ENCODE data around the gene TNNI3. TPM values are rescaled to one million over a fixed set of nuclear protein-coding genes. Genes with fewer than 3 reads are reported as not detected.

Gene TNNI3
- total and polyA plus RNA-seq, 10 of the 15 experiments (the other 5 are each of a cell fraction or from before 2014, with no cell fraction given) = not detected

- Histone ChIP-seq H3K9me3 (replicated peaks; ENCODE audit: control insufficient read depth, insufficient read depth, low read length) (no peaks in the 10 kb centered on the region), H3K4me3 (no peak overlapping the region), H4K20me1 (ENCODE audit: control insufficient read depth, insufficient read depth) (peaks cover 3% of the 10 kb centered on the region; the same call in 1 of the 2 replicates), H2AFZ (ENCODE audit: control insufficient read depth, low read depth, low read length) (no peak overlapping the region), H3K4me2 (ENCODE audit: control insufficient read depth, insufficient read depth) (no peak overlapping the region), H3K9ac (ENCODE audit: control insufficient read depth, insufficient read depth, low read length) (no peak overlapping the region), H3K36me3 (ENCODE audit: control insufficient read depth in 2 of 2, insufficient read depth in 2 of 2, low read length in 1 of 2) (peaks cover 0 to 6% of the 10 kb centered on the region in 2 experiments; a peak in 3 of 4 replicates), H3K79me2 (ENCODE audit: control insufficient read depth, insufficient read depth, low read length) (peaks cover 38% of the 10 kb centered on the region), H3K27me3 (replicated peaks in 1 of 2; ENCODE audit: control insufficient read depth in 2 of 2, insufficient read depth in 2 of 2, low read length in 1 of 2) (no peaks in the 10 kb centered on the region), H3K4me1 (ENCODE audit: control insufficient read depth, insufficient read depth, low read length) (peaks cover 12% of the 10 kb centered on the region), H3K27ac (ENCODE audit: control insufficient read depth, insufficient read depth) (no peak overlapping the region)
- DNase-seq (ENCODE audit: low read depth, low spot score) = no peak
- ChIA-PET CTCF (no interaction called here), RAD21 (ENCODE audit: unreplicated experiment) (no interaction called here), POLR2A (no interaction called here), SMC1A (ENCODE audit: uncharacterized antibody, unreplicated experiment) (no interaction called here)
- no TSS peak for BruUV-seq (replicated peaks)
- FAIRE-seq = no peak
- intact Hi-C loops (cut with micrococcal nuclease; ENCODE audit: unreplicated experiment) = no loop called here
- ATAC-seq = no peak
- in situ Hi-C loops (cut with MboI) = no loop called here
- WGBS (ENCODE audit: insufficient coverage, insufficient replicate concordance, low lambda C conversion rate, missing lambda C conversion rate) = 94% methylated on average over 25 of the region's 25 CpGs
- TF ChIP-seq KLF5 (IDR thresholded peaks at IDR 0.05; ENCODE audit: partially characterized antibody) (no peak), SKIL (IDR thresholded peaks at IDR 0.05; ENCODE audit: low read depth, poor library complexity, severe bottlenecking) (no peak), IKZF1 (conservative IDR thresholded peaks at IDR 0.05) (no peak), ATF7 (IDR thresholded peaks at IDR 0.05; ENCODE audit: low read depth) (no peak), ETV6 (conservative IDR thresholded peaks at IDR 0.05 in 1 of 2, IDR thresholded peaks at IDR 0.05 in 1 of 2; ENCODE audit: borderline replicate concordance in 1 of 2, low read depth in 1 of 2) (no peak), EED (IDR thresholded peaks at IDR 0.05; ENCODE audit: low read depth) (no peak), ZNF207 (IDR thresholded peaks at IDR 0.05; ENCODE audit: borderline replicate concordance) (no peak), ZBTB40 (IDR thresholded peaks at IDR 0.05; ENCODE audit: borderline replicate concordance) (no peak), MTA2 (IDR thresholded peaks at IDR 0.05; ENCODE audit: low read depth) (no peak), REST (IDR thresholded peaks at IDR 0.05; ENCODE audit: low read depth, low read length) (no peak), EGR1 (IDR thresholded peaks at IDR 0.05; ENCODE audit: borderline replicate concordance in 1 of 2, low read depth in 2 of 2, low read length in 2 of 2) (no peak), SUZ12 (IDR thresholded peaks at IDR 0.05; ENCODE audit: unreplicated experiment) (no peak), ASH2L (IDR thresholded peaks at IDR 0.05; ENCODE audit: borderline replicate concordance, low read depth) (no peak)
Measured at GRCh38 chr19:55112246-55112776, 45.2 kb downstream of the TNNI3 start.

All from GM12878 (cell line).